Mononuclear cell (primary cell): ENCODE measurements around the gene NKAIN4. TPM values are rescaled to one million over a fixed set of nuclear protein-coding genes. Genes with fewer than 3 reads are reported as not detected.

ENCODE experiments used
- H3K27me3 ChIP-seq: 2 replicates; pipeline ENCODE4 v1.6.0; 2011; ENCODE audit warnings: low read length, control low read depth; ENCODE audit not compliant: insufficient read depth
- H3K4me1 ChIP-seq: 2 replicates; pipeline ENCODE4 v1.5.1; 2011; ENCODE audit warnings: mild to moderate bottlenecking, low read length, control low read depth; ENCODE audit not compliant: insufficient read depth
- H3K4me3 ChIP-seq: 2 replicates; pipeline ENCODE4 v1.5.1; 2011; ENCODE audit warnings: mild to moderate bottlenecking, low read length, moderate library complexity
- H3K9me3 ChIP-seq: 2 replicates; pipeline ENCODE4 v1.5.1; 2011; ENCODE audit warnings: low read depth, mild to moderate bottlenecking, control low read depth, low read length
- total RNA-seq: library from RNA; depleted of rRNA; stranded (reverse); fragments of >200 nt; gene quantifications from one replicate; pipeline ENCODE4 v1.2.3, GENCODE V29; 2012

NKAIN4 gene
- total RNA-seq, 1 donor: not detected

DNA sequence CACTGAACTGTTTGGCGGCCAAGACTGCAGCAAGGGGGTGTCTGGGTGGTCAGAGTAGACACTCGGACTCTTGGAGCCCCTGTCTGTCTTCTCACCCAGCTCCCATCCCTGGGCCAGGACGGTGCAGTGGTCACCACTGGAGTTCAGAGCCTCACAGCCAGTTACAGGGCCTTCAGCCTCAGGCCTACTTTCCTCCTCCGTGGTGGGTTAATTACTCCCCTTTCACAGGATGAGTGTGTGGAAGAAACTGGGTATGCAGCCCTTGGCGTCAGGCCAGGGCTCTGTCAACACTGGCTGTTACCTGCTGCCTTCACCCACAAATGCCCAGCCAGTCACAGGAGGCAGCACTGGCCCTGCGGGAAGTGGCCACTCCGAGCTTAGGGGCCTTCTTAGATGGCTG, 36.6 kb downstream of the NKAIN4 start:
- no peak overlapping the region for H3K4me3 ChIP-seq
- H3K9me3 ChIP-seq: no peaks in the 10 kb centered on the region
- H3K4me1 ChIP-seq: peaks cover 32% of the 10 kb centered on the region
- no peaks in the 10 kb centered on the region for H3K27me3 ChIP-seq

DNA sequence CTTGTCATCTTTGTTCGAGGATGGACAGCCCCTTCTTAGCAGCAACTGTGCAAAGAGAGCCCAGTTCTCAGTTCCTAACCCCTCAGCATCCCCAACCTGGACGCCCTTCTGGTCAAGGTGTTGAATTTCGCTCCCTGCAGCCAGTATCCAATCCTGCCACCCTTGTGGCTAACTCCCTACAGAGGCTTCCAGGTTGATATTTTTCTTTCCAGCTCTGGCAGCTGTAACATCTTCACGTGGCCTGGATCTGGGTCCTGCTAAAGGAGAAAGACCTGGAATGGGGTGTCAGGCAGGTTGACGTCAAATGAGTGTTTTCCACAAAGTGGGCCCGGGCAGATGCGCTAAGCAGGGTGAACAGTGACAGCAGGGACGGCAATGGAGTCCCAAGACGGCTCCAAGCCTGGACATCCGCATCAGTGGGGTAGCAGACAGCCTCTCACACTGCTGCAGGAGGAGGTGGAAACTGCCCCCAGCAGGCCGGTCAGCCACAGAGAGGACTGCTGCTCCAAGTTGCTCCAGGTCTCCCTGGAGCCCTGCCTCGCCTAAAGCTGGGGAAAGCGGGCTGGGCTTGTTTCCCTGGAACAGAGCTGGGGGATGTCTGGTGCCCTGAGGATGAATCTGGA, 37.3 kb downstream of the NKAIN4 start:
- H3K4me1 ChIP-seq: peaks cover 36% of the 10 kb centered on the region
- H3K27me3 ChIP-seq: no peaks in the 10 kb centered on the region
- H3K4me3 ChIP-seq: peak overlapping the region; percentile 55
- no peaks in the 10 kb centered on the region for H3K9me3 ChIP-seq

DNA sequence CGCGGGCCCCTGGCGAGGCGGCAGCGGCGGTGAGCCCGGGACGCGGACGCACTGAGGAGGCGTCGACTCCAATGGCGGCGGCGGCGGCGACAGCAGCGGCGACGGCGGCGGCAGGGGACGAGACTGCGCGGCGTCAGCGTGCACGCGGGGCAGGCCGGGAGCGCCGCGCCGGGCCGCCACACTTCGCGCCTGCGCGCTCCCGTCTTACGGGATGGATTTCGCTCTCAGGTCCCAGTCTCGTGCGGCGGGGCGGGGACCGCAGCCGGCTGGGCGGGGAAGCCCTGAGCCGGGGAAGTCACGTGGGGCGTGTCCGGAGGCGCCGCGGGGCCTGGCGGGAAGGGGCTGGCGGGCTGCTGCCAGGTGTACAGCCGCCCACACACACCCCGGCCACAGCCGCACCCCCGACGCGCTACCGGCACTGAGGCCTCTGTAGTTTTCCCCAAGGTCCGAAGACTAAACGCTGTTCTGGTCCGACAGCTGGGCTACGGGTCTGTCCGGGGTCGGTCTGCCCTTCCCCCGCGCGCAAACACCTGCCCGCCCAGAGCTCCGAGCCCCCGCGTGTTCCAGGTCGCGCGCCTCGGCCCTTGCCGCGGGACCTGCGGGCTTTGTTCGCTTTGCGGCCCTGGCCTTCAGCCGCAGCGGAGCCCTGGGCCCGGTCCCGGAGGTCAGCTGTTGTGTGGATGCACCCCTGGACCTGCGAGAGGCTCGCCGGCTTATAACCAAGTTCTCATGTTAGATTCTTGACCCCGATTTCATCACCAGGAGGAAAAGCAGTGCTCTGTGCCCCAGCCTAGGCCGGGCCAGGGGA, 38.0 kb downstream of the NKAIN4 start, which contains the start of gene YTHDF1:
Gene YTHDF1 (minus strand): TSS at position 91 of the 808 bp plus-strand sequence. CDS start 239 bp downstream, outside the sequence.
- Histone ChIP-seq H3K27me3 (no peaks in the 10 kb centered on the region), H3K4me1 (peaks cover 36% of the 10 kb centered on the region), H3K9me3 (no peaks in the 10 kb centered on the region), H3K4me3 (peak within 1 kb of the TSS; percentile 72)

DNA sequence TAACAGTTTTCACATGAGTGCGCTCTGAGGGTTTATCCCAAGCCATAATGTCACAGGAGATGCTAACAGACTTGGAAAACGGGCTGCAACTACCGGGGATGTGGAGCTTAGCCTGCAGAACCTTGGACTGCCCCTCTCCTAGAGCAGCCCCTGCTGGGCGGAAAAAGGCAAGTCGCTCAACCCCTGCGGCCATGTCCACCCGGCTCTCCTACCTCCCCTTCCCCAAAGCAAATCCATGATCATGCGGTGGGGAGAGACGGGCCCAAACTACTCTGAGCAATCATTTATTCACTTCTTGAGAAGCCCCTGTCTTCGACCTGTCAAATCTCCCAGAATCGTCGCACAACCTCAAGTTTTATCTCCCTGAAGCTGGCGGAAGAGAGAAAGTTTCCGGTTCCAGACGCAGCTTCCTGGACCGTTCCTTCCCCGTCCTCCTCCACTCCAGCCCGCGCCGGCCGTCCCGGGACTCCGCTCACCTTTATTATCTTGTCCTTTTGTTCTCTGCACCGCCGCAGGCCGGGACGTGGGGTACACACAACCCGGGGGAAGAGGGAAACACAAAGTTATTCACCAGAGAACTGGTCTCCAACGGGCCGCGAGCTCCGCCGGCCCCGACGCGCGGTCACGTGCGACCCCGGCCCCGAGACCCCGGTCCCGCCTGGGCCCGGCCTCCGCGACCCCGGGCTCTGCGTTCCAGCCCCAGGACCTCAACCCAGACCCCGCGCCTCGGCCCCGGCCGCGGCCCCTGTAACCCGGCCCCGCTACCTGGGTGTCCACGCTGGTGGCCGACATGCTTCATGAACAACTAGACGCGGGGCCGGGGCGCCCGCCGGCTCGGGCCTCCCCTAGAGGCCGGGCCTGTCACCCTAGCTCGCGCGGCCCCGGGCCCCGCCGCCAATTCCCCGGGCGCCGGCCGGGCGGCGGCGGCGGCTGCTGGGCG, 38.9 kb downstream of the NKAIN4 start:
- H3K9me3 ChIP-seq: no peaks in the 10 kb centered on the region
- H3K27me3 ChIP-seq: no peaks in the 10 kb centered on the region
- peak overlapping the region; percentile 72 for H3K4me3 ChIP-seq
- peaks cover 36% of the 10 kb centered on the region for H3K4me1 ChIP-seq

DNA sequence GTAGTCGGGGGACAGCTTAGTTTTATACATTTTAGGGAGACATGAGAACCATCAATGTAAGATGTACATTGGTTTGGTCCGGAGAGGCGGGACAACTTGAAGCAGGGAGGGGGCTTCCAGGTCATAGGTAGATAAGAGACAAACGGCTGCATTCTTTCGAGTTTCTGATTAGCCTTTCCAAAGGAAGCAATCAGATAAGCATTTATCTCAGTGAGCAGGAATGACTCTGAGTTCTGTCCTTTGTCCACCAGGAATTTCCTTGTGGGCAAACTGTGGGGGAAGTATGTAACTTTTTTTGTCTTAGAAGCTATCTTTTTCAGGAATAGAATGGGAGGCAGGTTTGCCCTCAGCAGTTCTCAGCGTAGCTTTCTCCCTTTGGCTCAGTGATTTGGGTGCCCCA, 39.7 kb downstream of the NKAIN4 start:
- no peaks in the 10 kb centered on the region for H3K9me3 ChIP-seq
- no peaks in the 10 kb centered on the region for H3K27me3 ChIP-seq
- H3K4me1 ChIP-seq: peaks cover 37% of the 10 kb centered on the region
- H3K4me3 ChIP-seq: no peak overlapping the region

DNA sequence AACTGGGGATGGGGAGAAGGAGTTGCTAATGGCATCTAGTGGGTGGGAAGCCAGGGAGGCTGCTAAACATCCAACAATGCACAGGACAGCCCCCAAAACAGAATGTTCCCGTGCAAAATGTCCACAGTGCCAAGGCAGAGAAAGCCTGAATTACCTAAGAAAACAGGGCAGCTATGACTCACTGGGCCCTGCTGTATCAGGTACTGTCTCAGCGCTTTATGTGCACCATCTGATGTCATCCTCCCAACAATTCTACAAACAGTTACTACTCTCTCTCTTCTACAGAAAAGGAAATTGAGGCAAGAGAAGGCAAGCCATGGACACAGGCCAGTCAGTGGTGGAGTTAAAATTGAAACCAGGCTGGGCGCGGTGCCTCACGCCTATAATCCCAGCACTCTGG, 41.5 kb downstream of the NKAIN4 start:
- Histone ChIP-seq H3K4me3 (no peak overlapping the region), H3K4me1 (peaks cover 40% of the 10 kb centered on the region), H3K27me3 (no peaks in the 10 kb centered on the region), H3K9me3 (no peaks in the 10 kb centered on the region)

DNA sequence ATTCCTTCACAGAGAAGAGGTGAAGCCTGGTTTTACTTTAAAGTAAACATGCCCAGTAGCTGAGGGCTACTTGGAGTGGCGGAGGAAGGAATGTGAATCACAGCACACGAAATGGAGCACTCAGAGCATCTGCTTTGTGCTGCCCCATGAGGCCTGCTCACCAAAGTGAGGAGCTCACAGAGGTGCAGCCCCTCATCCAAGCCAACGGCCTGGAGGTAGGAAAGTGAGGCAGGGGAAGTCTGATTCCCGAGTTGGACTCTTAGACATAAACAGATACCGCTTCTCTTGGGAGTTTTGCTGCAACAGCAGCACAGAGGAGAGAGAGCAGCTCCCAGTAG, 41.9 kb downstream of the NKAIN4 start:
- Histone ChIP-seq H3K4me3 (no peak overlapping the region), H3K27me3 (no peaks in the 10 kb centered on the region), H3K4me1 (peaks cover 40% of the 10 kb centered on the region), H3K9me3 (no peaks in the 10 kb centered on the region)

DNA sequence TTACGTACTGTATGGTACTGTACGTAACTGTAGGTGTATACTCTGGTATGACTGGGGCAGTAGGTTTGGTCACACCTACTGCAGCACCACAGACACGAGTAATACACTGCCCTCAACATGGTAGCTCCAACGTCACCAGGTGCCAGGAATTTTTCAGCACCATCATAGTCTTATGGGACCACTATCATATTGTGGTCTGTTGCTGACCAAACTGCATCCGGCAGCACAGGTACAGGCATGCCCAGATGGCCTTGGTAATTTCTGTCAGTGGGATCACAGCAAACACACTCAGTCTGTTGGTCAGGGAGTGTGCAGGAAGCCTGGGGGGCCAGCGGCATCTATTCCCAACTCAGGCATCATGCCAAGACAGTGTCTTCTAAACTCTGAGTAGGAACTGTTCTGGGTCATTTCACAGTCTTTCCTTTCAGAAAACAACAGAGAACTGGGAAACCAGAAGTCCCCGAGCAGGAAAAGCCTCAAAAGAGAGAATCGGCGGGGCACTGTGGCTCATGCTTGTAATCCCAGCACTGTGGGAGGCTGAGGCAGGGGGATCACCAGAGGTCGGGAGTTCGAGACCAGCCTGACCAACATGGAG, 44.2 kb downstream of the NKAIN4 start:
- Histone ChIP-seq H3K9me3 (no peaks in the 10 kb centered on the region), H3K4me3 (no peak overlapping the region), H3K27me3 (no peaks in the 10 kb centered on the region), H3K4me1 (peaks cover 27% of the 10 kb centered on the region)

DNA sequence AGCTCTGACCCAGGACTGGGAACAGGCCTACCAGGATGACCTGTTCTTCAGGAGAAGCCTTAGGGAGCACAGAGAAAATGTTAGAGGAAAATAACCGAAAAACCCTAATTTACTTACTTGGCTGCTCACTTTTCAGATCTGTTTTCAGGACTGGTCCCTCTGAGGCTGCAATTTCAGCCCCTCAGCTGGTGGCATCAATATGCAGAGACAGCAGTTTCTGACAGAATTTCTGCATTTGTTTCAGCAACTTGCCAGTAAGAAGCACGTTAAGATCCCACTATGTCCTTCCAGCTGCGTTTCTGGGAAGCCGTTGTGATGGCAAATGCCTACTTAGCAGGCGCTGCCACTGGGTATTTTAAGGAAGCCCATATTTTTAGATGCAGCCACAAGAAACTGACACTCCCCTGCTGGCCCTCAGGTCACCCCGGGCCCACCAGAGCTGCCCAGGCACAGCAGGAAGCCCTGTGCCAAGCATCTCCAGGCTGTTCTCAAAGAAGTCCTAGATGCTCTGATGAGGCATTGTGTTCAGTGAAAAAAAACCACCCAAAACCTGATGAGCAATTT, 45.8 kb downstream of the NKAIN4 start:
- Histone ChIP-seq H3K27me3 (no peaks in the 10 kb centered on the region), H3K4me3 (no peak overlapping the region), H3K9me3 (no peaks in the 10 kb centered on the region), H3K4me1 (peaks cover 15% of the 10 kb centered on the region)

DNA sequence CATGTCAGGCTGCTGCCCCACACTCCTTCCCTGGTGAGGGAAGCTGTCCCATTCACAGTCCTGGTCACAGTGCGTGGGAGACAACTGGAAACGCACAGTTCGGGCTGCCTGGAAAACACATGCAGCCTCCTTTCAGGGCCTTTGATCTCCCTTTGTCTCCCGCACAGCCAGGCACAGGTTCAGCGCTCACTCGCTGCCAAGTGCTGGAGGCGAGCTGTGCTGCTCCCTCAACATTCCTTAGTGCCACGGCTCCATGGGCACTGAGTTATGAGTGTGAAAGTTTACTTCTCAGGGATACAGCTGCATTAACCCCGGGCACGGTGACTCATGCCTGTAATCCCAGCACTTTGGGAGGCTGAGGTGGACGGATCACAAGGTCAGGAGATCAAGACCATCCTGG, 47.4 kb downstream of the NKAIN4 start:
- H3K4me3 ChIP-seq: no peak overlapping the region
- peaks cover 4% of the 10 kb centered on the region for H3K4me1 ChIP-seq
- H3K9me3 ChIP-seq: no peaks in the 10 kb centered on the region
- H3K27me3 ChIP-seq: no peaks in the 10 kb centered on the region

DNA sequence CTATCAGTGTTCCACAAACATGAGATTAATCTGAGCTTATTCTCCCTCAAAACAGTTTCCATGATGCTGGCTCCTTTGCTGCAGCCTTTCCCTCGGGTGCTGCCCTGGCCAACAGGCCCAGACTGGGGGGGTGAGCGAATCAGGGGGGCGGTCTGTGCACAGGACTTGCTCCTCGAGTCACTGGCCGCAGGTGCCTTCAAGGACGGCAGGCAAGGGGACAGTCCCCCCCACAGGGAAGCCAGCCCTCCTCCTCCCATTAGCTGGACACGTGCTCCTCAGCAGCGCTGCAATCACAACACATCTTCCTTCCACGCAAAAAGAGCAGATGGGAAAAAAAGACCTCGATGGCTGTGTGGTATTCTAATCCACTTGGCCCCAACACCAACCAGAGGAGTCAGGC, 48.4 kb downstream of the NKAIN4 start:
- Histone ChIP-seq H3K27me3 (no peaks in the 10 kb centered on the region), H3K4me1 (peaks cover 4% of the 10 kb centered on the region), H3K4me3 (no peak overlapping the region), H3K9me3 (no peaks in the 10 kb centered on the region)

DNA sequence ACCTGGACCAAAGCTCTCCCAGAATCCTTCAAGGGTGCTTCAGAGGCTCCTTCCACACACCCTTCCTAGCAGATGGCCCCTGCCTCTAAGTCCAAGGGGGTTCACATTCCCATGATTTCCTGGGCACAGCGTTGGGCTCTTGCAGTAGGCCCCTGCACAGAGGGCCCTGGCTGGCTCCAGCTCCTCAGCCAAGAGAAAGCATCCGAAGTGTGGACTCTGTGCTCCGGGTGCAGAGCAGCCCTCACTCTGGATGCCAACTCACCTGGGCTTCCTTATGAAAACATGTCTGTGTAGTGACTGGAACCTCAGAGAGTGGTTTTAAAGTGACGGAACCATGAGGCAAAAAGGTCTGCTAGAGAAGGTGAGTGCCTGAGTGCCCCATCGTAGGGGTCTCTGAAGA, 49.9 kb downstream of the NKAIN4 start:
- H3K9me3 ChIP-seq: no peaks in the 10 kb centered on the region
- peaks cover under 1% of the 10 kb centered on the region for H3K4me1 ChIP-seq
- H3K27me3 ChIP-seq: no peaks in the 10 kb centered on the region
- H3K4me3 ChIP-seq: no peak overlapping the region

DNA sequence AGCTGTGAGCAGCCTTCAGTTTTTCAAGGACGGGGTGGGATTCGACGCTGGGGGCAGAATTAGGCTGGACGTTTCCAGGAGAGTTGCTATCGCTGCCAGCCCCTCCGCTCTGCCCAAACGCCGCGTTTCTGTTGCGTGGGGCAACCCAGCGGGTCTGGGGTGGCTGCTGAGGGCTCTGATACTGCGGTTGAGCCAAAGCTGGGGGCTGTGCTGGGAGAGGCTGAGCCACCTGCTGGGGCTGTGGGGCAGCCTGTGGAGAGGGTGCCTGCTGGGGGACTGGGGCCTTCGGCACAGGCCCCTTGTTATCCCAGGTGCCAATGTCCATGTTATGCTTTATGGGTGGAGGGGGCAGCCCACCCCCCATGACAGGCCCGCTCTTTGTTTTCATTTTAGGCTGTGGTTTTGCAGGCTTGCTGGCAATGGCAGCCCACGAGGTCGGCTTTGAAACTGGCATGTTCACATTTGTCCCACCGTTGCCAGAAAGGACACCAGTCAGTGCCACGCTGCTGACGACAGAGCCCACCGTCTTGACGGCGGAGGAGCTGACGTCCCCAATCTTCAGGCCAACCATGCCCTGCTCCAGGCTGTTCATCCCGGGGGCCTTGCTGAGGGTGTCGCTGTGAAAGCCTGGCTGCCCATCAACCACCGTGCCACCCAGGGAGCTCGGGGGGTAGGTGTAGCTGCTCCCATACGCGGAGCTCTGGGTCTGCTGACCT, 51.3 kb downstream of the NKAIN4 start:
- H3K4me1 ChIP-seq: no peaks in the 10 kb centered on the region
- no peaks in the 10 kb centered on the region for H3K27me3 ChIP-seq
- H3K4me3 ChIP-seq: no peak overlapping the region
- no peaks in the 10 kb centered on the region for H3K9me3 ChIP-seq

DNA sequence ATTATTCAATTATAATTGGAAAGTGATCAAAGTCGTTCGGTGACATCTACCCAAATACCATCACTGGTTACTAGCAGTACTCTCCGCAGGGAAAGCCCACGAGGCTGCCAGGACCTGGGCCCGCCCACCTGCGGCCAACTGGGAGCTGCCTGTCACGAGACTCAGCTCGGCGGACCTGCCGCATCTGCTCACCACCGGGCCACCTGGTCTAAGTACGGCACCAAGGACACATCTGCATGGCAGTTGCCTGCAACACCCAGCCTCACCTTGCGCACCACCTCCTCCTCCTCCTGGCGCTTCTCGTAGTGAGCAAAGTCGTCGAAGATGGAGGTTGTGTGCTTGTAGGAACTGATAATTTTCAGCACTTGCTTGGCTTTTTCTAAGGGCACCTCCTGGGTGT, 52.2 kb downstream of the NKAIN4 start:
- no peaks in the 10 kb centered on the region for H3K9me3 ChIP-seq
- H3K4me3 ChIP-seq: no peak overlapping the region
- no peaks in the 10 kb centered on the region for H3K27me3 ChIP-seq
- no peaks in the 10 kb centered on the region for H3K4me1 ChIP-seq
